Measurements from ENCODE around the gene SLCO2B1.

The SLCO2B1 gene

GRCh38 chr11:75144716-75145014 lies 6.2 kb upstream of the SLCO2B1 start:
- no peak for FAIRE-seq
- no peak for DNase-seq (ENCODE audit: insufficient read length, low spot score)

- FAIRE-seq (no peak), DNase-seq (ENCODE audit: insufficient read length, low spot score) (no peak)
Observed at GRCh38 chr11:75145196-75145971, 5.5 kb upstream of the SLCO2B1 start.

GRCh38 chr11:75145972-75146519 lies 4.9 kb upstream of the SLCO2B1 start:
- FAIRE-seq (no peak), DNase-seq (ENCODE audit: insufficient read length, low spot score) (no peak)

- DNase-seq (ENCODE audit: insufficient read length, low spot score) (no peak), FAIRE-seq (no peak)
Observed at GRCh38 chr11:75146711-75147110, 4.2 kb upstream of the SLCO2B1 start.

- DNase-seq (ENCODE audit: insufficient read length, low spot score) (no peak), FAIRE-seq (no peak)
Observed at GRCh38 chr11:75147191-75147874, 3.6 kb upstream of the SLCO2B1 start.

GRCh38 chr11:75147875-75148263 lies 3.0 kb upstream of the SLCO2B1 start:
- DNase-seq (ENCODE audit: insufficient read length, low spot score) = no peak
- no peak for FAIRE-seq

GRCh38 chr11:75148436-75148983 lies 2.4 kb upstream of the SLCO2B1 start:
- FAIRE-seq (no peak), DNase-seq (ENCODE audit: insufficient read length, low spot score) (no peak)

GRCh38 chr11:75149766-75150465 lies 991 bp upstream of the SLCO2B1 start:
- FAIRE-seq = no peak
- no peak for DNase-seq (ENCODE audit: insufficient read length, low spot score)

GRCh38 chr11:75151346-75152047 lies 590 bp downstream of the SLCO2B1 start:
- DNase-seq (ENCODE audit: insufficient read length, low spot score) (no peak), FAIRE-seq (no peak)

GRCh38 chr11:75152090-75152489 lies 1.2 kb downstream of the SLCO2B1 start:
- FAIRE-seq (no peak), DNase-seq (ENCODE audit: insufficient read length, low spot score) (no peak)

- DNase-seq (ENCODE audit: insufficient read length, low spot score) = no peak
- FAIRE-seq = no peak
Observed at GRCh38 chr11:75152651-75153427, 1.9 kb downstream of the SLCO2B1 start.

GRCh38 chr11:75154646-75155569 lies 4.0 kb downstream of the SLCO2B1 start:
- DNase-seq (ENCODE audit: insufficient read length, low spot score) (no peak), FAIRE-seq (no peak)

GRCh38 chr11:75155570-75156422 lies 4.9 kb downstream of the SLCO2B1 start:
- DNase-seq (ENCODE audit: insufficient read length, low spot score) (no peak), FAIRE-seq (no peak)

- FAIRE-seq (no peak), DNase-seq (ENCODE audit: insufficient read length, low spot score) (no peak)
Observed at GRCh38 chr11:75158241-75158640, 7.3 kb downstream of the SLCO2B1 start.

GRCh38 chr11:75158696-75159150 lies 7.8 kb downstream of the SLCO2B1 start:
- no peak for DNase-seq (ENCODE audit: insufficient read length, low spot score)
- no peak for FAIRE-seq

- FAIRE-seq (no peak), DNase-seq (ENCODE audit: insufficient read length, low spot score) (no peak)
Observed at GRCh38 chr11:75159151-75159953, 8.4 kb downstream of the SLCO2B1 start.

- FAIRE-seq (no peak), DNase-seq (ENCODE audit: insufficient read length, low spot score) (no peak)
Observed at GRCh38 chr11:75160220-75160757, 9.4 kb downstream of the SLCO2B1 start.

Measured in GM19239 (cell line).